Sigmoid colon (tissue), 3 donors: Measurements from ENCODE around the gene ABHD6.

Experiments
- POLR2A ChIP-seq, 2 donors: fragments of 450-650 bp; IDR thresholded peaks; one replicate each; pipeline ENCODE4 v1.6.1; 2016; ENCODE audit warnings: antibody characterized with exemption in 2 of 2, mild to moderate bottlenecking in 2 of 2, moderate library complexity in 2 of 2
- TF ChIP-seq, protein P1 (sequence below), 4 experiments: fragments of 450-650 bp in 3 of 4; fragments of 200-600 bp in 1 of 4; IDR thresholded peaks; one replicate each; pipeline ENCODE4 v1.5.1; 2016 to 2019; ENCODE audit warnings: antibody characterized with exemption in 4 of 4, mild to moderate bottlenecking in 3 of 4, moderate library complexity in 2 of 4

DNA sequence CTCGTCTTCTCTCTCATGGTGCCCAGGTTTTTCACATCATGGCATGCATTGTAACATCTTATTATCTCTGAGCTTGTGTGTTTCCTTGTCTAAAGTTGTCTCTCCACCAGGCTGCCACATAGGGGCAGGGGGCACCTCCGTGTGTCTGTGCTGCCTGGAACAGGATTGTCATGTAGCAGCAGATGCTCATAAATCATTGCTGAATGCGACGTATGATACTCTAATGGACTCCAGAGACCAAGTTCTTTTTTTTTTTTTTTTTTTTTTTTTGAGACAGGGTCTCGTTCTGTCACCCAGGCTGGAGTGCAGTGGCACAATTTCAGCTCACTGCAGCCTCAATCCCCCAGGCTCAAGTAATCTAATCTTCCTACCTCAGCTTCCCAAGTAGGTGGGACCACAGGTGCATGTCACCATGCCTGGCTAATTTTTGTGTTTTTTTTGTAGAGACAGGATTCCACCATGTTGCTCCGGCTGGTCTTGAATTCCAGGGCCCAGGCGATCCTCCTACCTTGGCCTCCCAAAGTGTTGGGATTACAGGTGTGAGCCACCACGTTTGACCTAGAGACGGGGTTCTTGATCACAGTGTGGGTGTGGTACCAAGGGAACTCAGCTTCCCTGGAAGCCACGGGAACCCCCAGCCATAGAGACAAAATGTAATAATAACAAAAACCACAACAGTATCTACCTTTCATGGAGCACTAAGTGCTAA lies 22.1 kb upstream of the ABHD6 start:
- TF ChIP-seq, protein P1, sequence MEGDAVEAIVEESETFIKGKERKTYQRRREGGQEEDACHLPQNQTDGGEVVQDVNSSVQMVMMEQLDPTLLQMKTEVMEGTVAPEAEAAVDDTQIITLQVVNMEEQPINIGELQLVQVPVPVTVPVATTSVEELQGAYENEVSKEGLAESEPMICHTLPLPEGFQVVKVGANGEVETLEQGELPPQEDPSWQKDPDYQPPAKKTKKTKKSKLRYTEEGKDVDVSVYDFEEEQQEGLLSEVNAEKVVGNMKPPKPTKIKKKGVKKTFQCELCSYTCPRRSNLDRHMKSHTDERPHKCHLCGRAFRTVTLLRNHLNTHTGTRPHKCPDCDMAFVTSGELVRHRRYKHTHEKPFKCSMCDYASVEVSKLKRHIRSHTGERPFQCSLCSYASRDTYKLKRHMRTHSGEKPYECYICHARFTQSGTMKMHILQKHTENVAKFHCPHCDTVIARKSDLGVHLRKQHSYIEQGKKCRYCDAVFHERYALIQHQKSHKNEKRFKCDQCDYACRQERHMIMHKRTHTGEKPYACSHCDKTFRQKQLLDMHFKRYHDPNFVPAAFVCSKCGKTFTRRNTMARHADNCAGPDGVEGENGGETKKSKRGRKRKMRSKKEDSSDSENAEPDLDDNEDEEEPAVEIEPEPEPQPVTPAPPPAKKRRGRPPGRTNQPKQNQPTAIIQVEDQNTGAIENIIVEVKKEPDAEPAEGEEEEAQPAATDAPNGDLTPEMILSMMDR (IDR thresholded peaks at IDR 0.05): no peak
- no peak for TF ChIP-seq POLR2A (IDR thresholded peaks at IDR 0.05)
